Measurements from ENCODE around the gene GALNT6.
A peak's percentile ranks its signal among the peaks of the same experiment; 100 is the strongest.

DNA sequence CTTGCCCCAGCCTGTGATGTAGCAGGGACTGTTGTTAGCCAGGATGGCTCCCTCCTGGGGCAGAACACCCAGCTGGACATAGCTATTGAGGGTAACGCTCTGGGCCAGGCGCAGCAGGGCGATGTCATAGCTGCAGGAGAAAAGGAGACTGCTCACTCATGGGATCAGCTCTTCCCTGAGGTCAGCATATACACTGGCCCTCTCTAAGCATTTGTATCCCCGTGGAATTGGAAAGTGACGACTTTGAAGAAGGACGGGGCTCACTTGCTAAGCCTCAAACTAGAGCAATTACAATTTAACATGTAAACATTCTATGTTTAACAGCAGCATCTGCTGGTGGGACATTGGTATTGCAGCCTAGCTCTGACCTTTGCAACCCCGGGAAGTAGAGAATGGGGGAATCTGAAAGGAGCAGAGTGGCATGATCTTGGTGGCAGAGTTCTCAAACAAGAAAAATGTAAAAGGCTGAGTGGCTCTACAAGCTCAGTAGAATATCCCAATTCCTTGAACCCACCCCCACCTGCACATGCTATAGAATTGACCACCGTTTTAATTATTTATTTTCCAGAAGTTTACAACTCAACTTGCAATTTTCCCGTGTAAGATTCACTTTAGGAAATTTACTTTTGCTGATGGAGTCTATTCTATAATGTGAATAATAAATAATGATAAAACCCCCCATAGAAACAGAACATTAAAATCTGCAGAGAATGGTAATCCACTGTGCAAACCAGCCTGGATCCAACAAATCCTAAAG is 49.8 kb downstream of the GALNT6 start:
- TF ChIP-seq, protein P1, sequence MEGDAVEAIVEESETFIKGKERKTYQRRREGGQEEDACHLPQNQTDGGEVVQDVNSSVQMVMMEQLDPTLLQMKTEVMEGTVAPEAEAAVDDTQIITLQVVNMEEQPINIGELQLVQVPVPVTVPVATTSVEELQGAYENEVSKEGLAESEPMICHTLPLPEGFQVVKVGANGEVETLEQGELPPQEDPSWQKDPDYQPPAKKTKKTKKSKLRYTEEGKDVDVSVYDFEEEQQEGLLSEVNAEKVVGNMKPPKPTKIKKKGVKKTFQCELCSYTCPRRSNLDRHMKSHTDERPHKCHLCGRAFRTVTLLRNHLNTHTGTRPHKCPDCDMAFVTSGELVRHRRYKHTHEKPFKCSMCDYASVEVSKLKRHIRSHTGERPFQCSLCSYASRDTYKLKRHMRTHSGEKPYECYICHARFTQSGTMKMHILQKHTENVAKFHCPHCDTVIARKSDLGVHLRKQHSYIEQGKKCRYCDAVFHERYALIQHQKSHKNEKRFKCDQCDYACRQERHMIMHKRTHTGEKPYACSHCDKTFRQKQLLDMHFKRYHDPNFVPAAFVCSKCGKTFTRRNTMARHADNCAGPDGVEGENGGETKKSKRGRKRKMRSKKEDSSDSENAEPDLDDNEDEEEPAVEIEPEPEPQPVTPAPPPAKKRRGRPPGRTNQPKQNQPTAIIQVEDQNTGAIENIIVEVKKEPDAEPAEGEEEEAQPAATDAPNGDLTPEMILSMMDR (IDR thresholded peaks at IDR 0.05) = peak; percentile 98
- TF ChIP-seq, protein P2, sequence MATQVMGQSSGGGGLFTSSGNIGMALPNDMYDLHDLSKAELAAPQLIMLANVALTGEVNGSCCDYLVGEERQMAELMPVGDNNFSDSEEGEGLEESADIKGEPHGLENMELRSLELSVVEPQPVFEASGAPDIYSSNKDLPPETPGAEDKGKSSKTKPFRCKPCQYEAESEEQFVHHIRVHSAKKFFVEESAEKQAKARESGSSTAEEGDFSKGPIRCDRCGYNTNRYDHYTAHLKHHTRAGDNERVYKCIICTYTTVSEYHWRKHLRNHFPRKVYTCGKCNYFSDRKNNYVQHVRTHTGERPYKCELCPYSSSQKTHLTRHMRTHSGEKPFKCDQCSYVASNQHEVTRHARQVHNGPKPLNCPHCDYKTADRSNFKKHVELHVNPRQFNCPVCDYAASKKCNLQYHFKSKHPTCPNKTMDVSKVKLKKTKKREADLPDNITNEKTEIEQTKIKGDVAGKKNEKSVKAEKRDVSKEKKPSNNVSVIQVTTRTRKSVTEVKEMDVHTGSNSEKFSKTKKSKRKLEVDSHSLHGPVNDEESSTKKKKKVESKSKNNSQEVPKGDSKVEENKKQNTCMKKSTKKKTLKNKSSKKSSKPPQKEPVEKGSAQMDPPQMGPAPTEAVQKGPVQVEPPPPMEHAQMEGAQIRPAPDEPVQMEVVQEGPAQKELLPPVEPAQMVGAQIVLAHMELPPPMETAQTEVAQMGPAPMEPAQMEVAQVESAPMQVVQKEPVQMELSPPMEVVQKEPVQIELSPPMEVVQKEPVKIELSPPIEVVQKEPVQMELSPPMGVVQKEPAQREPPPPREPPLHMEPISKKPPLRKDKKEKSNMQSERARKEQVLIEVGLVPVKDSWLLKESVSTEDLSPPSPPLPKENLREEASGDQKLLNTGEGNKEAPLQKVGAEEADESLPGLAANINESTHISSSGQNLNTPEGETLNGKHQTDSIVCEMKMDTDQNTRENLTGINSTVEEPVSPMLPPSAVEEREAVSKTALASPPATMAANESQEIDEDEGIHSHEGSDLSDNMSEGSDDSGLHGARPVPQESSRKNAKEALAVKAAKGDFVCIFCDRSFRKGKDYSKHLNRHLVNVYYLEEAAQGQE (IDR thresholded peaks at IDR 0.05; ENCODE audit: insufficient read depth in 1 of 2, low read depth in 2 of 2, low read length in 1 of 2) = no peak
- no peak for TF ChIP-seq POLR2AphosphoS5 (IDR thresholded peaks at IDR 0.05; ENCODE audit: low read depth, low read length)
- no peak for TF ChIP-seq SIN3A (IDR thresholded peaks at IDR 0.05; ENCODE audit: borderline replicate concordance, insufficient read depth, low read depth, low read length)
- no peak for TF ChIP-seq TCF7L2 (IDR thresholded peaks at IDR 0.05; ENCODE audit: low read depth, low read length)

All from Panc1 (cell line).